Spinal cord (tissue), 10 donors: ENCODE measurements around the gene SPATA19. TPM values are rescaled to one million over a fixed set of nuclear protein-coding genes. Genes with fewer than 3 reads are reported as not detected.
"Not testable (repeated sequence)": the region's sequence is repeated elsewhere in the genome, so short reads cannot be mapped to it uniquely, and the experiment has no call there.

Experiments
- DNase-seq, 6 donors: peaks; one replicate each; pipeline versions ENCODE4 v3.0.0 to v3.0.0-alpha.2; 2013 to 2015; ENCODE audit warnings: low spot score in 6 of 6, low read depth in 4 of 6
- H3K27ac ChIP-seq: one replicate; pipeline ENCODE4 v1.5.1; 2013; ENCODE audit warnings: low read depth, low read length, control low read depth
- H3K27me3 ChIP-seq: one replicate; pipeline ENCODE4 v1.6.1; 2013; ENCODE audit warnings: low read length; ENCODE audit not compliant: control insufficient read depth, insufficient read depth
- H3K36me3 ChIP-seq: one replicate; pipeline ENCODE4 v1.6.1; 2013; ENCODE audit warnings: low read length; ENCODE audit not compliant: control insufficient read depth, insufficient read depth
- H3K4me1 ChIP-seq: one replicate; pipeline ENCODE4 v1.6.1; 2013; ENCODE audit warnings: low read length; ENCODE audit not compliant: control insufficient read depth, insufficient read depth
- H3K4me3 ChIP-seq: one replicate; pipeline ENCODE4 v1.5.1; 2013; ENCODE audit warnings: low read depth, low read length, control low read depth
- H3K9me3 ChIP-seq: one replicate; pipeline ENCODE4 v1.6.1; 2013; ENCODE audit warnings: low read length; ENCODE audit not compliant: control insufficient read depth, insufficient read depth
- WGBS: methylation state at CpG from one replicate; pipeline ENCODE4 v1.1.5; 2013; ENCODE audit warnings: missing lambda C conversion rate; ENCODE audit not compliant: insufficient coverage; 5-methylcytosine and 5-hydroxymethylcytosine counted together
- polyA plus RNA-seq, 2 donors: library from polyadenylated mRNA; unstranded; fragments of 120-200 nt; gene quantifications; one replicate each; pipeline ENCODE4 v1.2.1, GENCODE V29; 2013; ENCODE audit not compliant: insufficient read length in 2 of 2
- total RNA-seq, 2 donors: library from RNA; depleted of rRNA in 1 of 2; stranded (reverse); fragments of 120-200 nt in 1 of 2; fragments of >200 nt in 1 of 2; gene quantifications; one replicate each; pipeline versions ENCODE4 v1.2.3 to v1.2.4, GENCODE V29; 2013 to 2014
- donor health status: healthy.

The SPATA19 gene
- total and polyA plus RNA-seq, 4 donors, result not detected

GRCh38 chr11:133872160-133872559 lies 26.8 kb upstream of the SPATA19 start:
- 80% methylated on average over 1 of the region's 1 CpG for WGBS
- H3K27ac ChIP-seq, result no peak overlapping the region
- no peak overlapping the region for H3K4me3 ChIP-seq
- H3K9me3 ChIP-seq, result no peaks in the 10 kb centered on the region
- H3K4me1 ChIP-seq, result no peaks in the 10 kb centered on the region
- DNase-seq, result no peak
- no peaks in the 10 kb centered on the region for H3K27me3 ChIP-seq
- H3K36me3 ChIP-seq, result no peaks in the 10 kb centered on the region

GRCh38 chr11:133867456-133867855 lies 22.1 kb upstream of the SPATA19 start:
- no peaks in the 10 kb centered on the region for H3K27me3 ChIP-seq
- no peaks in the 10 kb centered on the region for H3K4me1 ChIP-seq
- no peaks in the 10 kb centered on the region for H3K9me3 ChIP-seq
- H3K4me3 ChIP-seq, result no peak overlapping the region
- H3K36me3 ChIP-seq, result no peaks in the 10 kb centered on the region
- peak in 1 of 6 donors; percentile 18 for DNase-seq
- H3K27ac ChIP-seq, result no peak overlapping the region

GRCh38 chr11:133865466-133865865 lies 20.2 kb upstream of the SPATA19 start:
- no peaks in the 10 kb centered on the region for H3K9me3 ChIP-seq
- H3K36me3 ChIP-seq, result no peaks in the 10 kb centered on the region
- H3K4me3 ChIP-seq, result no peak overlapping the region
- WGBS, result 100% methylated on average over 2 of the region's 11 CpGs
- H3K27me3 ChIP-seq, result no peaks in the 10 kb centered on the region
- H3K4me1 ChIP-seq, result no peaks in the 10 kb centered on the region
- no peak overlapping the region for H3K27ac ChIP-seq
- no peak for DNase-seq

GRCh38 chr11:133864756-133865155 lies 19.4 kb upstream of the SPATA19 start:
- no peaks in the 10 kb centered on the region for H3K9me3 ChIP-seq
- H3K36me3 ChIP-seq, result no peaks in the 10 kb centered on the region
- no peak overlapping the region for H3K27ac ChIP-seq
- no peaks in the 10 kb centered on the region for H3K27me3 ChIP-seq
- DNase-seq, result no peak
- no peaks in the 10 kb centered on the region for H3K4me1 ChIP-seq
- 97% methylated on average over 26 of the region's 26 CpGs for WGBS
- H3K4me3 ChIP-seq, result no peak overlapping the region

GRCh38 chr11:133860151-133860550 lies 14.8 kb upstream of the SPATA19 start:
- H3K27me3 ChIP-seq, result no peaks in the 10 kb centered on the region
- H3K27ac ChIP-seq, result no peak overlapping the region
- no peaks in the 10 kb centered on the region for H3K9me3 ChIP-seq
- no peaks in the 10 kb centered on the region for H3K4me1 ChIP-seq
- H3K36me3 ChIP-seq, result no peaks in the 10 kb centered on the region
- DNase-seq, result no peak
- no peak overlapping the region for H3K4me3 ChIP-seq
- WGBS, result 83% methylated on average over 2 of the region's 6 CpGs

GRCh38 chr11:133854330-133854960 lies 9.1 kb upstream of the SPATA19 start:
- H3K36me3 ChIP-seq, H3K4me1 ChIP-seq, H3K27me3 ChIP-seq, H3K9me3 ChIP-seq, H3K4me3 ChIP-seq, H3K27ac ChIP-seq: not testable (repeated sequence)
- peak in 2 of 6 donors; percentile 11 to 45 for DNase-seq
- 34% methylated on average over 13 of the region's 13 CpGs for WGBS

GRCh38 chr11:133844217-133844616 lies 1.1 kb downstream of the SPATA19 start:
- peaks cover 7% of the 10 kb centered on the region for H3K4me1 ChIP-seq
- WGBS, result 100% methylated on average over 1 of the region's 6 CpGs
- peaks cover 2% of the 10 kb centered on the region for H3K9me3 ChIP-seq
- no peak overlapping the region for H3K27ac ChIP-seq
- no peak for DNase-seq
- H3K36me3 ChIP-seq, result no peaks in the 10 kb centered on the region
- no peak overlapping the region for H3K4me3 ChIP-seq
- no peaks in the 10 kb centered on the region for H3K27me3 ChIP-seq

- Histone ChIP-seq H3K27me3 (no peaks in the 10 kb centered on the region), H3K27ac (no peak overlapping the region), H3K36me3 (no peaks in the 10 kb centered on the region), H3K4me3 (no peak overlapping the region), H3K9me3 (peaks cover 2% of the 10 kb centered on the region), H3K4me1 (peaks cover 7% of the 10 kb centered on the region)
- DNase-seq, result peak in 1 of 6 donors; percentile 53
- 54% methylated on average over 7 of the region's 13 CpGs for WGBS
Observed at GRCh38 chr11:133843454-133843987, 1.8 kb downstream of the SPATA19 start.

GRCh38 chr11:133842730-133843129 lies 2.6 kb downstream of the SPATA19 start:
- Histone ChIP-seq H3K27ac (no peak overlapping the region), H3K36me3 (no peaks in the 10 kb centered on the region), H3K27me3 (no peaks in the 10 kb centered on the region), H3K4me3 (no peak overlapping the region), H3K9me3 (peaks cover 2% of the 10 kb centered on the region), H3K4me1 (peaks cover 7% of the 10 kb centered on the region)
- WGBS, result 67% methylated on average over 3 of the region's 5 CpGs
- no peak for DNase-seq

GRCh38 chr11:133842053-133842452 lies 3.3 kb downstream of the SPATA19 start:
- no peak overlapping the region for H3K4me3 ChIP-seq
- H3K27me3 ChIP-seq, result no peaks in the 10 kb centered on the region
- WGBS, result 90% methylated on average over 6 of the region's 7 CpGs
- H3K9me3 ChIP-seq, result peaks cover 5% of the 10 kb centered on the region
- no peaks in the 10 kb centered on the region for H3K36me3 ChIP-seq
- no peak overlapping the region for H3K27ac ChIP-seq
- no peak for DNase-seq
- H3K4me1 ChIP-seq, result peaks cover 7% of the 10 kb centered on the region
